ENCODE data around the gene S100A2.

DNA sequence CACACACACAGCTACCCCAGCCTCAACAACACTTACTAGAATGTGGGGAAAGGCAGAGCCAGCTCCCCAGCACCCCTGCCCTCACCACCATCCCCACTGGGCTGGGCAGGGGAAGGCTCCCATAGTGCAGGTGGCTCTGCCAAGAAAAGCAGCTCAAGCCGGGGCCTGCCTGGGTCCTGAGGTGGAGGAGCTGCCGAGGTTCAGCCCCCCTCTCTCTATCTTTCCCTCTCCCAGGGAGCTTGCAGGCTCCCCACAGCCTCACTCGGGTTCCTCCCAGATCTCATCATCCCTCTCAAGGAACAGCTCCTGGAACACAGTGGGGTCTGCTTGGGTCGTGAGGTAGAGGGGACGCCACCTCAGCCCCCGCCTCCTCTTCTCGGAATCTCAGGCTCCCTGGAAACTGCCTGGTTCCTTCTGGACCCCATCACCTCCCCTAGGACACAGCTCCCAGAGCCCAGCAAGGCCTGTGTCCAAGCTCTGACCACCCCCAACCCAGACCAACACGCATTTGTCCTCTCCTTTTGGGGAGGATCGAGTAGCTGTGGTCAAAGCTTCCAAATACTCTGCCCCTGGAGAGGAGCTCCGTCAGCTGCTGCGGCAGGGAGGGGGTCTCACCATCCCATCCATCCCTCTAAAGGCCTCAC is 46.6 kb upstream of the S100A2 start:
- TF ChIP-seq, protein P1, sequence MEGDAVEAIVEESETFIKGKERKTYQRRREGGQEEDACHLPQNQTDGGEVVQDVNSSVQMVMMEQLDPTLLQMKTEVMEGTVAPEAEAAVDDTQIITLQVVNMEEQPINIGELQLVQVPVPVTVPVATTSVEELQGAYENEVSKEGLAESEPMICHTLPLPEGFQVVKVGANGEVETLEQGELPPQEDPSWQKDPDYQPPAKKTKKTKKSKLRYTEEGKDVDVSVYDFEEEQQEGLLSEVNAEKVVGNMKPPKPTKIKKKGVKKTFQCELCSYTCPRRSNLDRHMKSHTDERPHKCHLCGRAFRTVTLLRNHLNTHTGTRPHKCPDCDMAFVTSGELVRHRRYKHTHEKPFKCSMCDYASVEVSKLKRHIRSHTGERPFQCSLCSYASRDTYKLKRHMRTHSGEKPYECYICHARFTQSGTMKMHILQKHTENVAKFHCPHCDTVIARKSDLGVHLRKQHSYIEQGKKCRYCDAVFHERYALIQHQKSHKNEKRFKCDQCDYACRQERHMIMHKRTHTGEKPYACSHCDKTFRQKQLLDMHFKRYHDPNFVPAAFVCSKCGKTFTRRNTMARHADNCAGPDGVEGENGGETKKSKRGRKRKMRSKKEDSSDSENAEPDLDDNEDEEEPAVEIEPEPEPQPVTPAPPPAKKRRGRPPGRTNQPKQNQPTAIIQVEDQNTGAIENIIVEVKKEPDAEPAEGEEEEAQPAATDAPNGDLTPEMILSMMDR (conservative IDR thresholded peaks at IDR 0.05 in 1 of 2, IDR thresholded peaks at IDR 0.05 in 1 of 2; ENCODE audit: extremely low read depth in 1 of 2, insufficient read depth in 1 of 2, low read depth in 1 of 2, low read length in 2 of 2), result no peak
- TF ChIP-seq EZH2 (IDR thresholded peaks at IDR 0.05; ENCODE audit: borderline replicate concordance, low read length), result no peak
